HepG2 (cell line): Measurements from ENCODE around the gene HDLBP. TPM values are rescaled to one million over a fixed set of nuclear protein-coding genes. Genes with fewer than 3 reads are reported as not detected.

Experiments
- HCFC1 ChIP-seq: fragments of 150-350 bp; IDR thresholded peaks from 2 replicates; pipeline ENCODE4 v1.6.1; 2014; ENCODE audit warnings: low read depth, low read length
- HMG20A ChIP-seq: IDR thresholded peaks from 2 replicates; pipeline ENCODE4 v1.6.1; 2016; ENCODE audit warnings: borderline replicate concordance
- HOXD1 ChIP-seq: sonication (generic); formaldehyde crosslinking; IDR thresholded peaks from 2 replicates; pipeline ENCODE4 v1.5.0; 2020; ENCODE audit warnings: missing genetic modification reagents
- JDP2 ChIP-seq: sonication (generic); formaldehyde crosslinking; IDR thresholded peaks from 2 replicates; pipeline ENCODE4 v1.8.1; 2022; ENCODE audit warnings: missing genetic modification reagents, borderline replicate concordance
- KDM5A ChIP-seq: fragments of 200-600 bp; sonication (generic); IDR thresholded peaks from 2 replicates; pipeline ENCODE4 v1.7.0; 2018; ENCODE audit warnings: antibody characterized with exemption, mild to moderate bottlenecking, low read length, borderline replicate concordance
- NONO ChIP-seq, 2 experiments: fragments of 450-650 bp in 1 of 2; sonication (generic) in 1 of 2; formaldehyde crosslinking in 1 of 2; IDR thresholded peaks in 1 of 2; conservative IDR thresholded peaks in 1 of 2; 2 replicates each; pipeline versions ENCODE4 v1.6.1 to v1.8.0; 2017 to 2022; ENCODE audit warnings: mild to moderate bottlenecking in 1 of 2, missing genetic modification reagents in 1 of 2, moderate library complexity in 1 of 2
- PAX8 ChIP-seq: sonication (generic); formaldehyde crosslinking; IDR thresholded peaks from 2 replicates; pipeline ENCODE4 v1.8.0; 2022; ENCODE audit warnings: mild to moderate bottlenecking, missing genetic modification reagents, borderline replicate concordance
- REPIN1 ChIP-seq: sonication (generic); formaldehyde crosslinking; IDR thresholded peaks from 2 replicates; pipeline ENCODE4 v1.8.0; 2022; ENCODE audit warnings: missing genetic modification reagents, low read depth, mild to moderate bottlenecking, borderline replicate concordance
- RERE ChIP-seq: IDR thresholded peaks from 2 replicates; pipeline ENCODE4 v1.6.1; 2016; ENCODE audit warnings: low read depth, missing genetic modification reagents, missing compliant biosample characterization
- TBP ChIP-seq: sonication (generic); formaldehyde crosslinking; IDR thresholded peaks from 2 replicates; pipeline ENCODE4 v1.5.0; 2020; ENCODE audit warnings: missing genetic modification reagents
- ZNF121 ChIP-seq: sonication (generic); formaldehyde crosslinking; IDR thresholded peaks from 2 replicates; pipeline ENCODE4 v1.5.0; 2020; ENCODE audit warnings: mild to moderate bottlenecking, missing genetic modification reagents
- ZNF207 ChIP-seq: fragments of 450-650 bp; IDR thresholded peaks from 2 replicates; pipeline ENCODE4 v1.6.1; 2016; ENCODE audit warnings: antibody characterized with exemption, borderline replicate concordance
- ZNF430 ChIP-seq: sonication (generic); formaldehyde crosslinking; IDR thresholded peaks from 2 replicates; pipeline ENCODE4 v1.9.0; 2021; ENCODE audit warnings: mild to moderate bottlenecking, missing genetic modification reagents
- ZNF737 ChIP-seq: sonication (generic); formaldehyde crosslinking; IDR thresholded peaks from 2 replicates; pipeline ENCODE4 v1.5.0; 2020; ENCODE audit warnings: missing genetic modification reagents, mild to moderate bottlenecking, borderline replicate concordance
- ZSCAN21 ChIP-seq: sonication (generic); formaldehyde crosslinking; IDR thresholded peaks from 2 replicates; pipeline ENCODE4 v1.8.0; 2022; ENCODE audit warnings: mild to moderate bottlenecking, missing genetic modification reagents, moderate library complexity, borderline replicate concordance
- polyA plus RNA-seq, 8 experiments: library from polyadenylated mRNA; depleted of rRNA in 3 of 8; stranded (reverse) in 7 of 8; unstranded in 1 of 8; fragments of >200 nt; fragmentation: Illumina TruSeq in 4 of 8; extraction: Trizol in 4 of 8; gene quantifications; 2 replicates each; pipeline versions ENCODE4 v1.2.1 to v1.2.3, GENCODE V29; 2011 to 2016; ENCODE audit warnings: low read depth in 4 of 8, missing spikeins in 1 of 8, mixed read lengths in 1 of 8; ENCODE audit not compliant: insufficient read depth in 1 of 8
- total RNA-seq, 5 experiments: library from RNA; depleted of rRNA; stranded (reverse); fragments of >200 nt; fragmentation: Illumina TruSeq; extraction: Trizol; gene quantifications; 2 replicates each; pipeline ENCODE4 v1.2.3, GENCODE V29; 2016; ENCODE audit warnings: low read depth in 1 of 5
- TF ChIP-seq, protein P1 (sequence below): sonication (generic); formaldehyde crosslinking; IDR thresholded peaks from 2 replicates; pipeline ENCODE4 v1.4.0; 2020; ENCODE audit warnings: missing genetic modification reagents, mild to moderate bottlenecking, borderline replicate concordance
- TF ChIP-seq, protein P2 (sequence below): sonication (generic); formaldehyde crosslinking; IDR thresholded peaks from 2 replicates; pipeline ENCODE4 v1.4.0; 2020; ENCODE audit warnings: missing genetic modification reagents

The HDLBP gene
- total and polyA plus RNA-seq, 2 of the 13 experiments (the other 11 are each of a cell fraction or from before 2014, with no cell fraction given), result 464 to 707 TPM

GRCh38 chr2:241228860-241229516 lies 86.5 kb downstream of the HDLBP start (continued):
- TF ChIP-seq, protein P1, sequence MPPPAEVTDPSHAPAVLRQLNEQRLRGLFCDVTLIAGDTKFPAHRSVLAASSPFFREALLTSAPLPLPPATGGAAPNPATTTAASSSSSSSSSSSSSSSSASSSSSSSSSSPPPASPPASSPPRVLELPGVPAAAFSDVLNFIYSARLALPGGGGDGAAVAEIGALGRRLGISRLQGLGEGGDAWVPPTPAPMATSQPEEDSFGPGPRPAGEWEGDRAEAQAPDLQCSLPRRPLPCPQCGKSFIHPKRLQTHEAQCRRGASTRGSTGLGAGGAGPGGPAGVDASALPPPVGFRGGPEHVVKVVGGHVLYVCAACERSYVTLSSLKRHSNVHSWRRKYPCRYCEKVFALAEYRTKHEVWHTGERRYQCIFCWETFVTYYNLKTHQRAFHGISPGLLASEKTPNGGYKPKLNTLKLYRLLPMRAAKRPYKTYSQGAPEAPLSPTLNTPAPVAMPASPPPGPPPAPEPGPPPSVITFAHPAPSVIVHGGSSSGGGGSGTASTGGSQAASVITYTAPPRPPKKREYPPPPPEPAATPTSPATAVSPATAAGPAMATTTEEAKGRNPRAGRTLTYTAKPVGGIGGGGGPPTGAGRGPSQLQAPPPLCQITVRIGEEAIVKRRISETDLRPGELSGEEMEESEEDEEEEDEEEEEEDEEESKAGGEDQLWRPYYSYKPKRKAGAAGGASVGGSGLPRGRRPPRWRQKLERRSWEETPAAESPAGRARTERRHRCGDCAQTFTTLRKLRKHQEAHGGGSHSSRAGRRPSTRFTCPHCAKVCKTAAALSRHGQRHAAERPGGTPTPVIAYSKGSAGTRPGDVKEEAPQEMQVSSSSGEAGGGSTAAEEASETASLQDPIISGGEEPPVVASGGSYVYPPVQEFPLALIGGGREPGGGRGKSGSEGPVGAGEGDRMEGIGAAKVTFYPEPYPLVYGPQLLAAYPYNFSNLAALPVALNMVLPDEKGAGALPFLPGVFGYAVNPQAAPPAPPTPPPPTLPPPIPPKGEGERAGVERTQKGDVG (CRISPR knock-in tag), result peak; percentile 99; the same call in 1 of the 2 replicates
- TF ChIP-seq ZNF430 (CRISPR knock-in tag) (peak; percentile 51; the same call in 1 of the 2 replicates), ZSCAN21 (CRISPR knock-in tag) (no peak), RERE (no peak), JDP2 (CRISPR knock-in tag) (no peak), HCFC1 (no peak), ZNF737 (CRISPR knock-in tag) (no peak), HMG20A (CRISPR knock-in tag) (no peak), HOXD1 (CRISPR knock-in tag) (no peak), ZNF121 (no peak), PAX8 (no peak), ZNF207 (no peak), TBP (no peak), KDM5A (no peak), NONO (IDR thresholded peaks at IDR 0.05) (no peak), NONO (CRISPR knock-in tag; conservative IDR thresholded peaks at IDR 0.05) (peak; percentile 44; the same call in 1 of the 2 replicates), REPIN1 (CRISPR knock-in tag) (no peak)
- TF ChIP-seq, protein P2, sequence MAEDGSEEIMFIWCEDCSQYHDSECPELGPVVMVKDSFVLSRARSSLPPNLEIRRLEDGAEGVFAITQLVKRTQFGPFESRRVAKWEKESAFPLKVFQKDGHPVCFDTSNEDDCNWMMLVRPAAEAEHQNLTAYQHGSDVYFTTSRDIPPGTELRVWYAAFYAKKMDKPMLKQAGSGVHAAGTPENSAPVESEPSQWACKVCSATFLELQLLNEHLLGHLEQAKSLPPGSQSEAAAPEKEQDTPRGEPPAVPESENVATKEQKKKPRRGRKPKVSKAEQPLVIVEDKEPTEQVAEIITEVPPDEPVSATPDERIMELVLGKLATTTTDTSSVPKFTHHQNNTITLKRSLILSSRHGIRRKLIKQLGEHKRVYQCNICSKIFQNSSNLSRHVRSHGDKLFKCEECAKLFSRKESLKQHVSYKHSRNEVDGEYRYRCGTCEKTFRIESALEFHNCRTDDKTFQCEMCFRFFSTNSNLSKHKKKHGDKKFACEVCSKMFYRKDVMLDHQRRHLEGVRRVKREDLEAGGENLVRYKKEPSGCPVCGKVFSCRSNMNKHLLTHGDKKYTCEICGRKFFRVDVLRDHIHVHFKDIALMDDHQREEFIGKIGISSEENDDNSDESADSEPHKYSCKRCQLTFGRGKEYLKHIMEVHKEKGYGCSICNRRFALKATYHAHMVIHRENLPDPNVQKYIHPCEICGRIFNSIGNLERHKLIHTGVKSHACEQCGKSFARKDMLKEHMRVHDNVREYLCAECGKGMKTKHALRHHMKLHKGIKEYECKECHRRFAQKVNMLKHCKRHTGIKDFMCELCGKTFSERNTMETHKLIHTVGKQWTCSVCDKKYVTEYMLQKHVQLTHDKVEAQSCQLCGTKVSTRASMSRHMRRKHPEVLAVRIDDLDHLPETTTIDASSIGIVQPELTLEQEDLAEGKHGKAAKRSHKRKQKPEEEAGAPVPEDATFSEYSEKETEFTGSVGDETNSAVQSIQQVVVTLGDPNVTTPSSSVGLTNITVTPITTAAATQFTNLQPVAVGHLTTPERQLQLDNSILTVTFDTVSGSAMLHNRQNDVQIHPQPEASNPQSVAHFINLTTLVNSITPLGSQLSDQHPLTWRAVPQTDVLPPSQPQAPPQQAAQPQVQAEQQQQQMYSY (CRISPR knock-in tag), result peak; percentile 80
